GM18507 (cell line): ENCODE results near the gene SRI.
"Not testable (repeated sequence)": the region's sequence is repeated elsewhere in the genome, so short reads cannot be mapped to it uniquely, and the experiment has no call there.

Source experiments
- DNase-seq: peaks from one replicate; pipeline ENCODE4 v3.0.0; 2011; ENCODE audit warnings: low read depth; ENCODE audit not compliant: insufficient read length; ENCODE audit errors: extremely low spot score
- FAIRE-seq: peaks from 2 replicates; lab custom pipeline; 2011; peaks lifted over from hg19 to GRCh38; lab: Jason Lieb, UNC

Gene SRI

DNA sequence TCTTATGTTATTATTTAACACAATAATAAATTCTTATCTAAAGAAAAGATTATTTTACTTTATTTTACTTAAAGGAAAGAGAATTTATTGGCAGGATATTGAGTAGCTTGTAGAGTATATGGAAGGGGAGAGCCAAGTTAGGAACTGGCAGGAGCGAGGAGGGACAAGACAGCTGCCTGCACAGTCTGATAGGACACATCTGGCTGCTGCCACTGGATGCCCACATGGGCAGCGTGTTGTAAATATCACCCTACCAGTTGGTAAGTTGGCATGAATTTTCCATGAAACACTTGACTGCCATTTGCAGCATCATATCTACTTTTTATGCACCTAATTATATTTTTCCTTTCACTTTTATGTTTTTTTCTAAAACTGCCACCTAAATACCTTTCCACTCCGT is 19.6 kb downstream of the SRI start:
- FAIRE-seq (no peak), DNase-seq (no peak)

DNA sequence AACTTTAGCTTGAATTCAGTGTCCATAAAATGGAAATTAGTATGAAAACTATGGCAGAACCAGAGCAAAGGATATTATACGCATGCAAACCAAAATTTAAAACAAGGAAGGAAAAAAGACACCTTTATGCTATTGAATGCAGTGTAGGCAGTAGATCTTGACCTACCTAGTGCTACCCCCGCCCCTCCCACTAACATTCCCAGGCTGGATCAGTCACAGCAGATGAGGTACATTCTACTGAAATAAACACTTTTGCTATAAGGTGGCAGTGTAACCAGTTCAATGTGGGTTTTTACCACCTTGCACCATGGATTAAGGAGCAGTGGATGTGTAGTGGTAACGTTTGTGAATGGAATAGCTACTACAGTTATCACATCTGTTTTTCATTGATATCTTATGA is 27.9 kb downstream of the SRI start:
- no peak for FAIRE-seq
- DNase-seq, result no peak

DNA sequence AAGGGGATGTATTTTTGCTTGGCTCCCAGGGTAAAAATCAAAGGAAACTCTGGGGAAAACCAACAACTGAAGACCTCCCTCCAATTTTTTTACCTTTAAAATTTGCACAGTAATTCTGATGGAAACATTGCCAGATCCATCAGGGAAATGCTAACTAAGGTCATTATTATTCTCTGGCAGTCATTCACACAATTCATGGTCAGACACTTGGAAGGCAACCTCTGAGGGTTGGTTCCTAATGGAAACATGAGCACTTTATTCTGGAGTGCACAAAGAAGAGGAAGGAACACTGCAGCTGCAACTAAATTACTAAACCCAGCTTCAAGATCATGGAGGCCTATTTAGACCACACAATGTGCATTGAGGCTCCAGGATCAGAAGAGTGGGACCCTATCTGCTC is 34.2 kb downstream of the SRI start:
- no peak for FAIRE-seq
- no peak for DNase-seq

DNA sequence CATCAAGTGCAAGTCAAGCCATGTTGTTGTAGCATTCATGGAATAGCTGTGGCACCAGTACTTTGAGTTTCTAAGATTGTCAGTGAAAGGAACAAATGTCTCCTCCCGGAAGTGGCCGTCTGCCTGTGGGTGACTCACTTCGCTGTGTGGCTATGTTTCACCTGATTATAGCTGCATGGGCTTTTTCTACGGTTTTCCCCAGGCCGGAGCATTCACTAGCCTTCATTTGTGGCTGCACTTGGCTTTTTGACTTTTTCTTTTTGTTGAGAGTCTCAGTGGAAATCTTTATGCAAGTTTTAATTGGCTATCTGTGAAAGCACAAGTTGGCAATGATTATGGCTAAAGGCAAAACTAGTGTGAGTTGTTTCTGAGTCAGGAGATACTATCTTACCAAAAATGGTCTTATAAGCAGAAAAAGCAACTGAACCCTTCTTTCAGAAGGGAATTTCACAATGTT is 35.0 kb downstream of the SRI start:
- DNase-seq, result no peak
- peak; percentile 56 for FAIRE-seq

DNA sequence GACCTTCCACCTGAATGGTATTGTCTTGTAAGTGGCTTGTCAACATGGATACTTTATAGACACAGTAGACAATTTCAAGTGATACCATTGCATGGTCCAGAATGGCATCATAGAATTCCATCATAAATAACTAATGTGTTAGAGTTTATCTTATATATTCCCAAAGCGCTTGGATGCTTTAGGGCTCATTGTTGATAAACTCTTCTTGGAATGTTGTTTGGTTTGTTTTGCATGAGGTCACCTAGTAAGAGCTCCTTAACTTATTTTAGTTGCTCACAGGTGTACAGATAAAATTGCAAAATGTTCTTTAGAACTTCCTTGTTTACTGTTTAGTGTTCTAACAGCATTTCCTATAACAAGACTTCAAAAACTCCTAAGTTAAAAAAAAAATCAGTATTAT is 36.8 kb downstream of the SRI start:
- FAIRE-seq (no peak), DNase-seq (no peak)

DNA sequence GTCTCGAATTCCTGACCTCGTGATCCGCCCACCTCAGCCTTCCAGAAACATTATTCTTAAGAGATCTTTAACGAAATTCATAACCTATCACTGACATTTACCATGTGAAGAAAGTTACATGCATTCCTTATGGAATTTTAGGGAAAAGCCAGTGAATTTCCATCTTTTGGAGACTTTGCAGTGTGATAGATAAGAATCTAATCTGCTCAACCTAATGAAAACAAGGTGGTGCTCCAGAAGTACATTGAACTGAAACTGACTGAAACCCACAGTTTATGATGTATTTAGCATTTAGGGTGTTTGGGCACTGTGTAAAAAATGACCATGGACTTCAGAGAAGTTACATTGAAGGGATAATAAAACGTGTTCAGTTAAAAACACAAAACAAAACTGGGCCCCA is 43.6 kb downstream of the SRI start:
- no peak for FAIRE-seq
- no peak for DNase-seq

DNA sequence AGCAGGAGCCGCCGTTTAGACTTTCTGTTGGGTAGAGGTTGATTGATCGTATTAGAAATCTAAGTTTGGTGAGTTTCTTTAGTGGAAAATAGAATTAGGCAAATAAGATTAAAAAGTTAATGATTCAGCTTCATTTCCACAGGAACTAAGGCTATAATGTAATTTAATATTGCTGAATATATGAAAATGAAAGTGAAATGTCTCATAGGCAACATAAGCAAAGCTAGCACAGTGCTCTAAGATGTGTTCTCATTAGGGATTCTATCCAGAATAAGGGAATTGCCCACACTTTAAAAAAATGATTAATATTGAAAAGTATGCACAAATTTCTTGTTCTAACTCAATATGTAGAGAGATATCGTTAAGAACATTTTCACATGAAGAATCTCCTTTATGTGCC is 47.0 kb downstream of the SRI start:
- DNase-seq (no peak), FAIRE-seq (no peak)

DNA sequence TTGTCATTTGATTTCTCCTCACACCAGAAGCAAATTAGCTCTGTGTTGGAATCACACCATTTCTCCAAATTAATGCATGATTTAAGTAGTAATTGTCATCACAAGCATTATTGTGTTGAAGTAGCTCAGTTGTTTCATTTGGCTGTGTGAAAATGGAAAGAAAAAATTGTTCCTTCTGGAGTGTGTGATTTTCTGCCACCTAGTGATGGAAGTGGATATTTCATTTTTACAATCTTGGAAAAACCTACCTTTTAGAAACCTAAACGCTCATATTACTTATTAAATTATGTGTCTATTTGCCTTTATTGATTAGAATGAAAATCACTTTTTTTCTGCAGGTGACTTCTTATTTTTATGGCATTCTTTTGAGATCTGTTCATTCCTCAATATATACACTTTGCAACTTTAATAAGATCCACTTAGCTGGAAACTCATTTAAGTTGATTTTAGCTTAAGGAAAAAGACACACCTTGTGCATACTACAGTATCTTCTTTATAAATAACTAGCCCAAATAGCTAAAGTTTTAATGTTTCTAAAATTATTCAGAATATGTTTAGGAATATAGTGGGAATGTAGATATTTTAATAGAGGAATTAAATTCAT is 50.0 kb downstream of the SRI start:
- FAIRE-seq (peak; percentile 39), DNase-seq (no peak)

DNA sequence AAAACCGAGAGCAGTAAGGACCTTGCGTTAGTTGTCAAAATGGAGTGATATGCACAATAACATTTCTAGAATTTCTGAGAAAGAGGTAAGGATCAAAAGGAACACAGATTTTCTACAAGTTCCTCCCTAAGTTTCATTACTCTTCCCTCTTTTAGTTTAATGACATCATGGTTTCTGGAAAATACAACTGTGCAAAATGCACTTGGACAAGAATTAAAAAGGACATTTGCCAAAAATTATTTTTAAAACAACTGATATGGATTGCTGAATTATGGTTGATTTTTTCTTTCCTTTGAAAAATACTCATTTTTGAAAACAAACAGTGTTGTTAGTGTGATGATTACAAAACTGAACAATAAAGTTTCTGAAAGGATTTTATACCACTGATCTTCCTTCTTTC is 52.1 kb downstream of the SRI start:
- no peak for FAIRE-seq
- no peak for DNase-seq

DNA sequence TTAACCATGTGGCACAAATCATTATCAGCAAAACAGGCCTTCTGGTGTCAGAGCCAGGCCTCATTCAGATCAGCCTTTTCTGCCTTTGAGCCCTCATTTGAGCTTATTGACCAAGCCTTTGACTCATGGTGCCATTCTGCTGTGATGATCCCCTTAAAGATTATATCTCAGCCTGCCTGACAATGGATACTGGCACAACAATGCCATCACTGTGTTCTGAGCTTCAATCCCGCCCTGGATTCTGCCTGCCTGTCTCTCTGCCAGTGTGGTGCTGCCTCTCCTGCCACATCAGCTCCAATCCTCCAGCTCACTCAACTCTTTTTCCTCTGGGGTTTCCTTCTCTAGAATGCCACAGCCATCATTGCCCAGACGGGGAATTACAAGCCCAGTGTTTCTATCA is 52.6 kb downstream of the SRI start:
- DNase-seq (no peak), FAIRE-seq (no peak)

DNA sequence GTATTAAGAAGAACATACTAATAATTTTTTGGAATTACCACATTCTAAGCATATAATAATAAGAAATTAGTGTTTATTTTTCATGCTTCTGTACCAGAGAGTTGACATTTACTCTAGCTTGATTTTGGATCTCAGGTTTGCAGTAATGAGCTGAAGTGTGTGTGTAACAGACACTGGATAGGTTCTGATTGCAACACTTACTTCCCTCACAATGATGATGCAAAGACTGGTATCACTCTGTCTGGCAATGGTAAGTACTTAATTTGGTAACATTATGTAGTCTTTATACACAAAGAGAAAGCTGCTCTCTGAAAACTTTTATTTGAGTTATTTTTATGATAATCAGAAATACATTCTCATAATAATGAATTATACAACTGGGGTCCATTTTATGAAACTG is 54.1 kb downstream of the SRI start:
- FAIRE-seq (no peak), DNase-seq (no peak)

DNA sequence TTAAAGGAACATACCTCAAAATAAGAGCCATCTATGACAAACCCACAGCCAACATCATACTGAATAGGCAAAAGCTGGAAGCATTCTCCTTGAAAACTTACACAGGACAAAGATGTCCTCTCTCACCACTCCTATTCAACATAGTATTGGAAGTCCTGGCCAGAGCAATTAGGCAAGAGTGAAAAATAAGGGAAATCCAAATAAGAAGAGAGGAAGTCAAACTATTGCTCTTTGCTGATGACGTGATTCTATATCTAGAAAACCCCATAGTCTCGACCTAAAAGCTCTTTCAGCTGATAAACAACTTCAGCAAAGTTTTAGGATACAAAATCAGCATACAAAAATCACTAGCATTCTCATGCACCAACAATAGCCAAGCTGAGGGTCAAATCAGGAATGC is 60.1 kb downstream of the SRI start:
- not testable (repeated sequence) for DNase-seq, FAIRE-seq

DNA sequence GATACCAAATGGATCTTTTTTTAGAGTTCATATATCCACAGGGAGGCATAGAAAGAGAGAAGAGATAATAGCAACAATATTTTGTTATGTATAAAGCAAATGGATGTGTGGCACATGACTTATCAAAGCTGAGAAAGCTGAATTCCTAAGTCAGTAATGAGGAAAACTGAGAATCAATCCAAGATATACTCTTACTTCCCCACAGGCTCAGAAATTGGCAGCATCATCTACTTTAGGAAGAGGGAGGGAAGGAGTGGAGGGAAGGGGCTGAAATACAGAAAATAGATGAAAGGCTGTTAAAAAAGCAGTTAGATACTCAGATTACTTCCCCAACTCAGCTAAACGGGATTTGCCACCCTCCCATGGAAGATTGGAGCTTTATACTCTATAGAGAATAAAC is 63.5 kb downstream of the SRI start:
- FAIRE-seq (no peak), DNase-seq (no peak)

DNA sequence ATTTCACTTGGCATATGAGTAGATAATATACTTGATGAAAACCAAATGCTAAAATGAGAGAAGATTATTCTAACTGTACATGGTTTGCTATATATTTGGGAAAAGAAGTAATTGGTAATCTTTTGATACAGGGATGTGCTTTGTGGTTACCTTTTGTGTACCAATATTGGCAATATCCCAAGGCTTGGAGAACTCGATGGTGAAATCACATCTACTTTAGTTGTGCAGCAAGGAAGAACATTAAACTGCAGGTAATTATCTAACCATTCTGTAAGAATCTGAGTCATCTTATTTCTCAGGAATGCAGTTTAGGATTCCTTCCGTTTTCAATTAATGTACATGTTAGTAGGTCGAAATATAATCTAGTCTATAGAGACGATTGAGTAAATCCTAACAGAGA is 64.1 kb downstream of the SRI start:
- FAIRE-seq (no peak), DNase-seq (no peak)
